HG02884 (cell line): ENCODE data around the gene SLC19A1.

ENCODE experiments used
- ATAC-seq: cut with Tn5 transposase; IDR thresholded peaks from one replicate; pipeline ENCODE4 v1.9.1; 2021; ENCODE audit warnings: mild to moderate bottlenecking, moderate library complexity; ENCODE audit not compliant: unreplicated experiment

The SLC19A1 gene

DNA sequence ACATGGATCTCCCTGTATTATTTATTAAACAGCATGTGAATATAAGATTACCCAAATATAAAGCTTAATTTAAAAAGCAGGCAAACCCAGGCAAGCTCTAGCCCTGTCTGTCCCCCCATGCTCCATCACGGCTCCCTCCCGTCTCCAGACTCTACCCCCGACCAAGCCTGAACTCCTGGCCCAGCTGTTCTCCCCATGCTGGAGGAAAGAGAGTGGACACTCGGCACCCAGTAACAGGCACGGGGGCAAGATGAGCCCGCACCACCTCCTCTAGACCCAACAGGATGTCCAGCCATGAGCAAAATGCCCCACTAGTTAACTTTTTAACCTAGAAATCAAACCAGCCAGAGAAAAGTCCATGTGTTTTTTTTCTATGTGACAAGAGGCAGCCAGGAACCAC lies 19.3 kb downstream of the SLC19A1 start:
- no peak for ATAC-seq

DNA sequence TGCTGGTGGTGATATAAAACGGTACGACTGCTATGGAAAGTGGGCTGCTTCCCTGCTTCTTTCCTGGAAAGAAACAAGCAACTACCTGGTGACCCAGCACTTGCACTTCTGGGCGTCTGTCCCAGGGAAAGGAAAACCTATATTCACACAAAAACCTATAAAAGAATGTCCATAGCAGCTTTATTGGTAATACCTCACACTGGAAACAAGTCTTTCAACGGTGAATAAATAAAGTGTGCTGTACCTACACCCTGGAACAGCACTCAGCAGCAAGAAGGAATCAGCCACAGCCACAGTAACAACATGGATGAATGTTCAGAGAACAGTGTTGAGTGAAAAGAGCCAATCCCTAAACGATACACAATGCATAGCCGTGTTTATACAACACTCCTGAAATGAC lies 19.9 kb downstream of the SLC19A1 start:
- ATAC-seq = no peak

DNA sequence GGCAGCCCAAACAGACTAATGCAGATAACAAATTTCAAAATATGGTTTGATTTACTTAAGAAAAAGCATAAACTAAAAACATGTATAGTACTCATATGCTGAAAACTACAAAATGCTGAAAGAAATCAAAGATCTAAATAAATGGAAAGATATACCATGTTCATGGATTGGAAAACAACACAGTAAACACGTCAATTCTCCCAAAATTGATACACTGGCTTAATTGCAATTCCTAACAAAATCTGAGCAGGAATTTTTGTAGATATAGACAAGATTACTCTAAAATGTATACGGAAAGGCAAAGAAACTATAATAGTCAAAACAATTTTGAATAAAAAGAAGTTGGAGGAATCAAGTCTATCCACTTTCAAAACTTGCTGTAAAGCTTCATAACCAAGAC lies 21.0 kb downstream of the SLC19A1 start:
- no peak for ATAC-seq

DNA sequence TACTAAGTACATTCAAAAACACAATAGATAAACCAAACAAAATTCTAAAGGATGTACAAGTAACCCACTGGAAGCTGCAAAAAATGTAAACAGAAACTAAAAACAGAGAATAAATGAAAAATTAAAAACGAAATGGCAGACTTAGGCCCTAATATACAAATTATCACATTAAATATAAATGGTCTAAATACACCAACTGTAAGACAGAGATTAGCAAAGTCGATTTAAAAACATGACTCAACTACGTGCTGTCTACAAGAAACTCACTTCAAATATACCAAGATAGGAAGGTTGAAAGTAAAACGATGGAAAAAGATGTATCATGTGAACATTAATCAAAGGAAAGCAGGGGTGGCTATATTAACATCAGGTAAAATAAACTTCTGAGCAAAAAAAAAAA lies 23.1 kb downstream of the SLC19A1 start:
- ATAC-seq = no peak

DNA sequence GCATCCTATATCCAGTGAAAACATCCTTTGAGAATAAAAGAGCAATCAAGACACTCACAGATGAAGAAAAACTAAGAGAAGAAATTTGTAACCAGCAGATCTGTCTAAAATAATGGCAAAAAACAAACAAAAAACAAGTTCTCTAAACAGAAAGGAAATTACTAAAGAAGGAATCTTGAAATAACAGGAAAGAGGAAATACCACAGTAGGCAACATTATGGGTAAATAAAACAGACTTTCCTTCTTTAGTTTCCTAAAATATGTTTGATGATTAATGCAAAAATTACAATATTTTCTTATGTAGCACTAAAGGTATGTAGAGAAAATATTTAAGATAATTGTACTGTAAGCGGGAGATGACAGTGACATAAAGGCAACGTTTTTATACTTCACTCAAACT lies 23.5 kb downstream of the SLC19A1 start:
- ATAC-seq = no peak

DNA sequence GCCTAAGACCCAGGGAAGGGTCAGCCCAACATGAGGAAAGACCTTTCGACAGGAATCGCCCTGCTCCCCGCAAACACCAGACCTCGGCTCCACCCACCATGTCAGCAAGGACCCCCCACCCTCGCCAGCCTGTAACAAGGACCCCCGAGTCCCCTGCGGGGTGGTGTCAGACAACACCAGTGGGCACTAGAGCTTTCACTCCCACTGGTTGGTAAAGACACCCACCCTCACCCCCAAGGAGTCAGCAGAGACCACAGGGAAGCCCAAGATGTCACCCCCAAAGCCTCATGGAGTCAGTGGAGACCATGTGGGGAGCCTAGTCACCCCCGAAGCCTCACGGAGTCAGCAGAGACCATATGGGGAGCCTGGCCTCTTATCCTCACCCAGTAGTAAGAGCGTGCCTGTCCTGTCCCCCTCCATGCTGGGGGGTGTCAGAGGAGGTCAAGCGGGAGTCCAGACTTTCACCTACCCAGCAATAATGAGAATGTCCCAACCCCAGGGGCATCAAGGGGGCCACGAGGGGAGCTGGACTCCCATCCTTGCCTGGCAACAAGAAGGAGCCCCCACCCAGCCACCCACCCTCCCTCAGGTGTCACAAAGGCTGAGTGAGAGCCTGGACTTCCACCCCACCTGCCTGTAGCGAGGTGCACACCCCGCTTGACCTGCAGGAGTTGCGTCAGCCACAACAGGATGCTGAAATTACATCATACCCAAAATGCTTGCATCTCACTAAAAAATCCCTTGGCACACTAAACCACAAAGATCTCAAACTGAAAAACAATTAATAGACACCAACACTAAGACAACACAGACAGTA lies 24.8 kb downstream of the SLC19A1 start:
- no peak for ATAC-seq

DNA sequence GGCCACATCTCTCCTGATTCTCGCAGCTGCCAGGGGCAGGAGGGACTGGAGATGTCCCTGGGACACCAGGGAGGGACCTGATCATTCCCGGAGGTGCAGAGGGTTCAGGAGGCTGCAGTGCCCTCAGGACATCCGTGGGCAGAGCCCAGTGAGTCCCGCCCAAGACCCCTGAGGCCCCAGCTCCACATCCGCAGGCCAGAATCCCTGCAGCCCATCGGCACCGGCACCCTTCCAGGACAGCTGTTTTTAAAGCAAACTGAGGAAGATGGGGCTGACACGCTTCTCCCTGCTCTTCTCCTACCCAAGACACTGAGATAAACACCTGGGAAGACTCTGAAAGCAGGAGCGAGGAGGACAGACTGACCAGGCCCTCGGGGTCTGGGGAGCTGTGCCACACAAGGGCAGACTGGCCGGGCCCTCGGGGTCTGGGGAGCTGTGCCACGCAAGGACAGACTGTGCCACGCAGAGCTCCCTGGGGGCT lies 25.5 kb downstream of the SLC19A1 start:
- no peak for ATAC-seq

DNA sequence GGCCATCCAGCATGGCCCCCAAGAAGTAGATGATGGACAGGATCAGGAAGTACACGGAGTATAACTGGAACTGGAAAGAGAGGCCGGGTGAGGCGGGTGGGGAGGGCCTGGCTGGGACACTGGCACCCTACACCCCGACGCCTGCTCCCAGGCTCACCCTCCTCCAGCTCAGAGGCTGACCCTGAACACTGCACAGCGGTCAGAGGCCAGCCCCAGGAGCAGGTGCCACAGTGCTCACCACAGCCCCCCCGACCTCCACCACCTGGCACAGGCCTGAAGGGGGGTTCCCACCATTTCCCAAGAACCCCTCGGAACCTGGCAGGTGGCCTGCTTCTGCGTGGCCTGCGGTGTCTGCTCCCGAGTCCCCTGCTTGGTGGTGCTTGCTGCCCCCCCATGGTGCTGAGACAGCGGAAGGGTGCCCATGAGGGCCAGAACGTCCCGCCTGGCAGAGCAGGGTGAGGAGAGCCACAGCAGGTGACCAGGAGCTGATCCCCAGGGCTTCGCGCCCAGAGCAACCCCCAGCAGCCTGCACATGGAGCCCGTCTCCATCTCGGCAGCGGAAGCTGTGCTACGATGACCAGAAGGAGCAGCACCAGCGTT lies 26.1 kb downstream of the SLC19A1 start:
- ATAC-seq = no peak

DNA sequence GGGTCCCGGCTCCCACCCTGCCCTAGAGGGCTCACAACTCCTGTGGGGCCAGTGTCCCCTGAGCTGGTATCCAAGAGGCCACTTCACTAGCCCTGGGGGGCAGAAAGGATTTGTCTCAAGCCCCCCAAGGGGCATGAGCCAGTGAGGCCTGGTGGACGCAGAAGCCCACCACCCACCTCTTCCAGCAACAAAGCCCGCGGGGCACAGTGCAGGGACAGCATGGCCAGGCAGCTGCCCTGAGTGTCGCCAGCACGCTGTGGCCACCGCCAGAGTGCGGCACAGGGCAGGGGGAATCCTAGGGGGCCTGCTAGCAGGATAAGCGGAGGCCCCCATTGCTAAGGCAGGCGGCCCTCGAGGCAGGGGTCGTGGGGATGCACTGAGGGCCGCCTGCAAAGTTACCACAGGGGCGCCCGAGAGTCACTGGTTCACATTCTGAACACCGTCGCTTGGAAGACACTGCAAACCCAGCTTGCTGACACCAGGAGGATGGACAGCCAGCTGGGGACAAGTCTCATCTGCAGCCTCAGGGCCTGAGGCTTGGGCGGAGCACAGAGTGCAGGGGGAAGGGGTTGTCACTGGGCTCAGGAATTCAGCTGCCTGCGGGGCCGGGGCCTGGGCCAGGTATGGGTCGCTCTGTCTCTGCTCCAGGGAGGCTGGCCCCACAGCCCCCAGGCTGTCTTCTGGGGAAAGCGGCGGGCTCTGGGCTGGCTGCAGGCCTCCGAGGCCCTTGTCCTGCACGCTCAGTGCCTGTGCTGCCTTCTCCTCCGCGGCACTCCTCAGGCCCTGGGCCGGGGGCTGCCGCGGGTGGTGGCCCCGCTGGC lies 26.8 kb downstream of the SLC19A1 start:
- no peak for ATAC-seq

DNA sequence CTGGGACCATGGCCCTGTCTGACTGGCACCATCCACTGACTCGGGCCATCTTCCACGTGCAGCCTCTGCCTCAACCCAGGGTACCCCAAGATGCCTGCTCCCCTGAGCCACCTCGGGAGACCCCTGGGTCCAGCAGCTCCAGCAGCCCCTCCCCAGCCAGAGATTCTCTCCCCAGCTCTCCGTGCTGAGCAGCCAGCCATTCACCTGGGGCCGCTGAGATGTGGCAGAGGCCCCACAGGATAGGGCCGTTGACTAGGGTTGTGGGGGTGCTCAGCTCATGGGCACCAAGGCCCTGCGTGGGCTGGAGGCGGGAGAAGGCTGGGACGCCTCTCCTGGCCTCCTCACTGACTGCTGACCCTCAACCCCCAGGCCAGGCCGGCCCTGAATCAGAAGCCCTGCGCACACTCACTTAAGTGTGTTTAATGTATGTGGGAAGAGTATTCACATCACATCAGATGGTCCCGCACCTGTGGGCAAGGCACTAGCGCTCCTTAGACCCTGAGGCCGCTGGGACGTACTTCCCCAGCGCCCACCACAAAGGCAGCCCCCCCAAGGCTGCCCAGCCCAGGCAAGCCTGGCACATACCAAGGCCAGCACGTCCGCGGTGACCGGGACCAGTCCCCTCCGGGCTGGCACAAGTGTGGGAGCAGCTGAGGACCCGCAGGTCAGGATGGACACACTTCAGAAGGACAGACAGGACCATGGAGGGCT lies 27.8 kb downstream of the SLC19A1 start:
- ATAC-seq = no peak

DNA sequence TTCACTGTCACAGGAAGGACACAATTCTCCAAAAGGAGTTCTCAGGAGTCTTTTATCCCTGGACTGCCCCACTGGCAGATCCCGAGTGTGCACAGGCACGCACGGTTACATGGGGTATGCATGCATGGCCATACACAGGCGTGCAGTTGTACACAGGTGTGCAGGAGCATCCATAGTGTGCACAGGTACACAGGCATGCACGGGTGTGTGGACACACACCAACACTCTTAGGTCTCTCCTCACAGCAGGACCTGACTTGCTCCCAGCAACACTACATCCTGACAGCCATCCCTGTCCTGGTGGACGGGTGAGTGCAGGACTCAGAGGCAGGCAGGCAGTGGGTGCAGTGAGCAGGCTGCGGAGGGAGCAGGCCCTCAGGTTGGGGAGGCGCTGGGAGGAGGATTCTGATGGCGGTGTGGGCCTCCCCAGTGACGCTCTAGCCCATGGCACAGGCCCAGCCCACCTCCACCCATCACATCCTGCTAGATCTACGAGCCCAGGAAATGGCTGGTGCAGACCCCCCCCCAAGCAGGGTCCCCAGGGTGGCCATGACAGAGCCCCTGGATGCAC lies 28.4 kb downstream of the SLC19A1 start:
- ATAC-seq = no peak

DNA sequence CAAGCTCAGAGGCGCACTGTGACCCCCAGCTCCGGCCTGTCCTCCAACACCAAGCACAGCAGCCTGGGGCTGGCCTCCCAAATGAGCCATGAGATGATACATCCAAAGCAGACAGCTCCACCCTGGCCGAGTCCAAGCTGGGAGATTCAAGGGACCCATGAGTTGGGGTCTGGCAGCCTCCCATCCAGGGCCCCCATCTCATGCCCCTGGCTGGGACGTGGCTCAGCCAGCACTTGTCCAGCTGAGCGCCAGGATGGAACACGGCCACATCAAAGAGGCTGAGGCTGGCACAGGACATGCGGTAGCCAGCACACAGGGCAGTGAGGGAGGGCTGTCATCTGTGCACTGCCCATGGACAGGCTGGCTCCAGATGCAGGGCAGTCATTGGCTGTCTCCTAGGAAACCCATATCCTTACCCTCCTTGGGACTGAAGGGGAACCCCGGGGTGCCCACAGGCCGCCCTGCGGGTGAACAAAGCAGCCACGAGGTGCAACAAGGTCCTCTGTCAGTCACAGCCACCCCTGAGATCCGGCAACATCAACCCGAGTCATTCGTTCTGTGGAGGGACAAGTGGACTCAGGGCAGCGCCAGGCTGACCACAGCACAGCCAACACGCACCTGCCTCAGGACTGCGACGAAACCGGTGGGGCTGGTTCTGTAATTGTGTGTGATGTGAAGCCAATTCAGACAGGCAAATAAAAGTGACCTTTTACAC lies 29.1 kb downstream of the SLC19A1 start:
- no peak for ATAC-seq

DNA sequence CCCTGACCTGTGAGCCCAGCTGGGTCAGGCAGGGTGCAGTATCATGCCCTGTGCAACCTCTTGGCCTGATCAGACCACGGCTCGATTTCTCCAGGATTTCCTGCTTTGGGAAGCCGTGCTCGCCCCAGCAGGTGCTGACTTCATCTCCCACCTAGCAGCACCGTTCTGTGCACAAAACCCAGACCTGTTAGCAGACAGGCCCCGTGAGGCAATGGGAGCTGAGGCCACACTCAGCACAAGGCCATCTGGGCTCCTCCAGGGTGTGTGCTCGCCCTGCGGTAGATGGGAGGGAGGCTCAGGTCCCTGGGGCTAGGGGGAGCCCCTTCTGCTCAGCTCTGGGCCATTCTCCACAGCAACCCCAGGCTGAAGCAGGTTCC lies 29.6 kb downstream of the SLC19A1 start:
- ATAC-seq = no peak

DNA sequence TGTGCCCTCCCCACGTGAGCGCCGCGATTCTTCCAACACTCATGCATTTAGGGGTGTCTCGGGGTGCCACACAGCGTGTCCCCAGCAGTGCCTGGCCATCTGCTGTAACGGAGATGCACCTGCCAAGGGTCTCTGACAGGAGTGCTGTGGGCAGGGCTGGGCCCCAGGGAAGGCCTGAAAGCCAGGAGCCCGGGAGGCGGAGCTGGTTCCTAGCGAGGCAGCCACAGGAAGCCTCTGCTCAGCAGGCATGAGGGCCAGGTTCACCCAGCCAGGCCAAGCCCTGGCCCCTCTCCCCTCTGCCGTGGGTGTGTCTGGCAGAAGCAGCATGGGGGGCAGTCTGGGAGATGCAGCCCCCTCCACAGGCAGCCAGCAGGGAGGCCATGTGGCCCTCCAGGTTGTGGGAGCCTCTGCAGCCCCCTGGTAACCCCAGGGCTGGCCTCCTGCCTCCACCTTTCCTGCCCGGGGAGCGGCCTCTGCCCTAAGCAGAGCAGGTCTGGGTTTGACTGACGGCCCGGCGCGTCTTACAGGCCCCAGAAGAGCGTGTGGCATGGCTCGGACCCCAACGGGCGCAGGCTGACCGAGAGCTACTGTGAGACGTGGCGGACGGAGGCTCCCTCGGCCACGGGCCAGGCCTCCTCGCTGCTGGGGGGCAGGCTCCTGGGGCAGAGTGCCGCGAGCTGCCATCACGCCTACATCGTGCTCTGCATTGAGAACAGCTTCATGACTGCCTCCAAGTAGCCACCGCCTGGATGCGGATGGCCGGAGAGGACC lies 30.4 kb downstream of the SLC19A1 start:
- no peak for ATAC-seq

DNA sequence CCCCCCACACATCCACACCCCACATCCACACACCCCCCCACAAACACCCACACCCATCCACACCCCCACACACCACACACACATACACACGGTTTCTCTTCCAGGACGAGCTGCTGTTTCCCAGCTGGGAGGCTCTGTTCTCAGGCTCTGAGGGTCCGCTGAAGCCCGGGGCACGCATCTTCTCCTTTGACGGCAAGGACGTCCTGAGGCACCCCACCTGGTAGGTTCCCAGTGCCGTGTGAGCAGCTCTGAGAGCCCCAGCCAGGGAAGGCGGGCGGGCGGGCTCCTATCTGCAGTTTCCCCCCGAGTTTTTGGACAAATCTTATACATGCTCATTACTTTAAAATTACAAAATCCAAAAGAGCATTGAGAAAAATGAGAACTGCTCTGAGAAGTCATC lies 31.2 kb downstream of the SLC19A1 start:
- no peak for ATAC-seq

DNA sequence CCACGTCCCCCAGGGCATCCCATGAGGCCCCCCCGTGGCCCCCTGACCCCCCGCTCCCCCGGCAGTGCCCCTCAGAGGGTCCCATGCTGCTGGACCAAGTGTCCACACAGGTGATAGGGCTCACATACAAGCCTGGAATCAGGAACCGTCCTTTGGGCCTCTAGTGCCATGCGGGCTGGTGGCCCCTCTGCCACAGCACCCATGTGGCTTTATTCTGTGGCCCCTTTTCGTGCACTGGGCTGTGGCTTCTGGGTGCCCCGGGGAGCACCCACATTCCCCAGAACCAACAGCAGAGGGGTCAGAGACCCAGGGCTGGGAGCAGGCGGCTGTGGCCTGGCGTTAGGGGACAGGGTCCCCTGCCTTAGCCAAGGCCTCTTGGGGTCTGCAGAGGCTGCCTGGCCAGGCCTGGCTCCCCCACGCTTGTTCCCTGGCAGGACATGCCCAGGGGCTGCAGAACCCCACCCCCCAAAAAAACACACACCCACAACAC lies 31.7 kb downstream of the SLC19A1 start:
- ATAC-seq = no peak

DNA sequence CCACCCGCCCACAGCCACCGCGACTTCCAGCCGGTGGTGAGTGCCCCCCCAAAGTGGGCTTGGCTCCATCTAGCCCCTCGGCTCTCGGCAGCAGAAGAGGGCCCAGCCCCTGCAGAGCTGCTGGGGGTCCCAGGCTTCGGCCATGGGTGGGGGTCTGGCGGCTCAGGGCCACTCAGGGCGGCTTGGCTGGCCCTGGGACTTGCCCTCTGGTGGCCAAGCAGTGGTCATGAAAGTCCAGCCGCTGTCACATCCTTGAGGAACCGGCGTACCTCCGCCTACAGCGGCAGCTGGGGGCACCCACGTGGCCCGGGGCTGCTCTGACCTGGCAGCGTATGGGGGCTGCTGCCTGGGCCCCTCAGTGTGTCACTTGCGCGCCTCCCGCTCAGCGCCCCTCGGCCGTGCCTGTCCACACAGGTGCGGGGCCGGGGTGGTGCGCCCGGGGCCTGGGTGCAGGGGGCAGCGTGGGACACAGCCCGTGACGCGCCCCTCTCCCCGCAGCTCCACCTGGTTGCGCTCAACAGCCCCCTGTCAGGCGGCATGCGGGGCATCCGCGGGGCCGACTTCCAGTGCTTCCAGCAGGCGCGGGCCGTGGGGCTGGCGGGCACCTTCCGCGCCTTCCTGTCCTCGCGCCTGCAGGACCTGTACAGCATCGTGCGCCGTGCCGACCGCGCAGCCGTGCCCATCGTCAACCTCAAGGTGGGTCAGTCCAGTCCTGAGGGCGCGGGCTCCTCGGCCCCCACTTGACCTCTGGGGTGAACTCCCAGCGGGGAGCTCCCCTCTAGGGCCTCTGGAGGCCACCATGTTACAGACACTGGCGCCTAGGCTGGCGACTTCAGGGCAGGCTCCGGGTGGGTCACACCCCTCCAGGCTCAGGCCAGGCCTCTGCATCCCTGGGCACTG lies 32.4 kb downstream of the SLC19A1 start:
- ATAC-seq = no peak
